AG04450 (cell line): ENCODE data around the gene EDN1. TPM values are rescaled to one million over a fixed set of nuclear protein-coding genes. Genes with fewer than 3 reads are reported as not detected.

Experiments used
- CTCF ChIA-PET: fragments of 300-600, 350-600 bp; formaldehyde crosslinking; extraction: SDS; loops from one replicate; lab custom pipeline; 2022; ENCODE audit warnings: antibody characterized with exemption, inconsistent platforms; lab: Charles Lee
- POLR2A ChIA-PET: fragments of 350-600 bp; formaldehyde crosslinking; extraction: SDS; loops from one replicate; lab custom pipeline; 2021; ENCODE audit warnings: antibody characterized with exemption, inconsistent platforms; lab: Yijun Ruan, JAX
- DNase-seq: peaks from one replicate; pipeline ENCODE4 v3.0.0-alpha.2; 2011; ENCODE audit warnings: low read depth, low spot score
- H3K27ac ChIP-seq: one replicate; pipeline ENCODE4 v1.5.1; 2012; ENCODE audit warnings: low read depth, low read length, control low read depth
- H3K27me3 ChIP-seq: one replicate; pipeline ENCODE4 v1.6.0; 2012; ENCODE audit warnings: low read length; ENCODE audit not compliant: control insufficient read depth, insufficient read depth
- H3K4me3 ChIP-seq: 2 replicates; pipeline ENCODE4 v1.5.1; 2011; ENCODE audit warnings: mild to moderate bottlenecking, low read depth, low read length, control low read depth
- H3K9me3 ChIP-seq: 2 replicates; pipeline ENCODE4 v1.5.1; 2012; ENCODE audit warnings: low read length; ENCODE audit not compliant: control insufficient read depth, insufficient read depth
- CTCF ChIP-seq: IDR thresholded peaks from 2 replicates; pipeline ENCODE4 v1.5.1; 2011; ENCODE audit warnings: low read depth, low read length, control low read depth, inconsistent platforms
- polyA plus RNA-seq: library from polyadenylated mRNA; depleted of rRNA; stranded (reverse); fragments of >200 nt; gene quantifications from 2 replicates; pipeline ENCODE4 v1.2.3, GENCODE V29; 2011

Gene EDN1
- polyA plus RNA-seq, 1 experiment, result 2.1 TPM

DNA sequence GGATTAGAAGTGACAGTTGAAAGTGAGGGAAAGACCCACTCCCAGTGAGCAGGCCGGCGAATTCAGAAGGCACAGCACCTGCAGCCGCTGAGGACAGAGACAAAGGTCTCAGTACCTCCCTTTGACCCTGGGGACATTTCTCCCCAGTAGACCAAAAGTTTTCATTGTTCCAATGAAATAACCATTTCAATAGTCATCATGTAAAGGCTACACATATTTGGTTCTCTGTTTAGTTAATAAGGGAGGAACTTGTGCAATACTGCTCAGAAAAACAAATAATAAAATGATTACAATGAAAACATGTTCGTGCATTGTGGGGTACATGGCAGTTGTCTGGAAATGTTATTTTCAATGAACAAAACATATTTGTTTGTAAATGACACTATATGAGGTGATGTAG, 52.5 kb downstream of the EDN1 start:
- ChIA-PET POLR2A (no interaction called here), CTCF (no interaction called here)
- Histone ChIP-seq H3K9me3 (no peaks in the 10 kb centered on the region; the same call in 1 of the 2 replicates), H3K27ac (no peak overlapping the region), H3K4me3 (no peak overlapping the region), H3K27me3 (no peaks in the 10 kb centered on the region)
- TF ChIP-seq CTCF, result no peak
- no peak for DNase-seq

- H3K27ac ChIP-seq, result no peak overlapping the region
- H3K9me3 ChIP-seq, result no peaks in the 10 kb centered on the region
- ChIA-PET CTCF (no interaction called here), POLR2A (no interaction called here)
- no peak for DNase-seq
- no peak for TF ChIP-seq CTCF
- no peak overlapping the region for H3K4me3 ChIP-seq
- H3K27me3 ChIP-seq, result no peaks in the 10 kb centered on the region
Measured at GRCh38 chr6:12343122-12343439, 52.9 kb downstream of the EDN1 start.

DNA sequence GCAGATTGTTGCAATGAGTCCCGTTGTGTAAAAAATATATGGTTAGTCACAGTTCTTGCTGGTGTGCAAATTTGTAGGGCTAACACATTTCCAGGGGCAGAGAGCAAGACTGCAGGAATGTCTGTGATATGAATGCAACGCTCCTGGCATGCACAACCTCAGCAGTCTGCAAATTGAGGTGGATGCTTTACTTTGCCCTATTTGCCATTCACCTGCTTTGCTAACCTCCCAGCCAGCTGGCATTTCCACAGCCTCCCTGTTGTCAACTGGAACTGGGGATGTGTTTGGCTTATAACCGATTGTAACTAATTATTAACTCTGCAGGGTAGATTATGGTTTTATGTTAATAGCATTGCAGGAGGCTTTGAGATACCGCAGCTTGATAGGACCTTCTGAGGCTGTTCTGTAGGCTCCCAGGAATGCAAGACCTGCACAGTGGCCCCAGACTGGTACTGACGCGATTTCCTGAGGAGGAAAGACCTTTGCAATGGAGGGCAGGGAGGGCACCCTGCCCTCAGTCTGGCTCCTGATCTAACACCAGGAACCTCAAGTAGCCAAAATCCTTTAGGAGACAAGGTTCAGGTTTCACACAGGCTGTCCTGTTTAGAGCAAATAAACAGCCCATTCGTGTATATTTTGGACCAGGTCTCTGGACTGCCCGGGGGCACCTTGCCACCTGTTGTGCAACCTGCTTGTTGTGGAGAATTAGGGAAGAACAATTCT, 53.4 kb downstream of the EDN1 start:
- H3K27me3 ChIP-seq, result no peaks in the 10 kb centered on the region
- CTCF ChIA-PET, result no interaction called here
- no peak for DNase-seq
- TF ChIP-seq CTCF, result no peak
- POLR2A ChIA-PET, result no interaction called here
- H3K9me3 ChIP-seq, result no peaks in the 10 kb centered on the region
- H3K27ac ChIP-seq, result no peak overlapping the region
- no peak overlapping the region for H3K4me3 ChIP-seq

- POLR2A ChIA-PET, result no interaction called here
Measured at GRCh38 chr6:12344296-12344695, 54.1 kb downstream of the EDN1 start.

More at GRCh38 chr6:12344296-12344695, 54.1 kb downstream of the EDN1 start:
- DNase-seq, result no peak
- CTCF ChIA-PET, result no interaction called here
- H3K27ac ChIP-seq, result no peak overlapping the region
- no peak overlapping the region for H3K4me3 ChIP-seq
- no peaks in the 10 kb centered on the region for H3K9me3 ChIP-seq
- no peaks in the 10 kb centered on the region for H3K27me3 ChIP-seq
- TF ChIP-seq CTCF, result no peak
